Activated T-helper 1 cell treated with anti-CD3 and anti-CD28 coated beads, Interleukin-12 subunit alpha, Interleukin-12 subunit beta, Interleukin-2, Interleukin-4 antibody, amounts not matched to agents 30 ng/mL and 10 ng/mL and 1 ng/mL, durations not matched to agents 14 hours and 24 hours and 36 hours (primary cell): ENCODE results near the gene TUT7. TPM values are rescaled to one million over a fixed set of nuclear protein-coding genes. Genes with fewer than 3 reads are reported as not detected.

Experiments used
- DNase-seq: peaks from one replicate; pipeline ENCODE4 v3.0.0; 2021; ENCODE audit warnings: low spot score
- H3K27ac Mint-ChIP-seq: one replicate; pipeline ENCODE4 v1.8.0; 2021; ENCODE audit warnings: mild to moderate bottlenecking, mixed read lengths
- H3K27me3 Mint-ChIP-seq: one replicate; pipeline ENCODE4 v1.8.0; 2022; ENCODE audit warnings: mild to moderate bottlenecking, moderate library complexity, mixed read lengths; ENCODE audit not compliant: insufficient read depth
- H3K36me3 Mint-ChIP-seq: one replicate; pipeline ENCODE4 v1.8.0; 2021; ENCODE audit warnings: low read depth, mixed read lengths
- H3K4me1 Mint-ChIP-seq: one replicate; pipeline ENCODE4 v1.8.0; 2021; ENCODE audit warnings: low read depth, mixed read lengths
- H3K4me3 Mint-ChIP-seq: one replicate; pipeline ENCODE4 v1.8.0; 2021; ENCODE audit warnings: mild to moderate bottlenecking, moderate library complexity, mixed read lengths
- H3K9me3 Mint-ChIP-seq: one replicate; pipeline ENCODE4 v1.8.0; 2021; ENCODE audit warnings: mixed read lengths
- intact Hi-C: fragments of 100-400 bp; cut with micrococcal nuclease; formaldehyde crosslinking; loops from one replicate; pipeline ENCODE4 v1.15.1; 2024
- total RNA-seq: library from RNA; stranded (reverse); gene quantifications from 2 replicates; pipeline ENCODE4 v1.2.3, GENCODE V29; 2022

TUT7 gene
- total RNA-seq, 1 donor from 2014 or later, result 44.1 TPM

DNA sequence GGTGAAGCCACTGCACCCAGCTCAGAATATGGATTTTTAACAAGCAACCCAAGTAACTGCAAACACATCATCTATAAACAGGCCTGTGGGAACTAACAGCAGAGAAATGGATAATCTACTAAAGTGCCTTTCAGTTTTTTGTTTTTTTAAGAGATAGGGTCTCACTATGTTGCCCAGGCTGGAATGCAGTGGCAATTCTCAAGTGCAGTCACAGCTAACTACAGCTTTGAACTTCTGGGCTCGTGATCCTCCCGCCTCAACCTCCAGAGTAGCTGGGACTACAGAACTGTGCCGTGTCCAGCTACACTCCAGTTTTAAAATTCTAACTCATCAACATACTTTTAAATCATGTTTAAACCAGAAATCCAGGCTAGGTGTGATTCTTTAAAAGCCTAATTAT lies 11.9 kb downstream of the TUT7 start:
- Mint-ChIP-seq H3K9me3 (no peaks in the 10 kb centered on the region), H3K27me3 (no peaks in the 10 kb centered on the region), H3K36me3 (peaks cover 44% of the 10 kb centered on the region), H3K4me1 (peaks cover 65% of the 10 kb centered on the region), H3K4me3 (no peak overlapping the region), H3K27ac (no peak overlapping the region)
- intact Hi-C loops, result no loop called here
- DNase-seq, result no peak

DNA sequence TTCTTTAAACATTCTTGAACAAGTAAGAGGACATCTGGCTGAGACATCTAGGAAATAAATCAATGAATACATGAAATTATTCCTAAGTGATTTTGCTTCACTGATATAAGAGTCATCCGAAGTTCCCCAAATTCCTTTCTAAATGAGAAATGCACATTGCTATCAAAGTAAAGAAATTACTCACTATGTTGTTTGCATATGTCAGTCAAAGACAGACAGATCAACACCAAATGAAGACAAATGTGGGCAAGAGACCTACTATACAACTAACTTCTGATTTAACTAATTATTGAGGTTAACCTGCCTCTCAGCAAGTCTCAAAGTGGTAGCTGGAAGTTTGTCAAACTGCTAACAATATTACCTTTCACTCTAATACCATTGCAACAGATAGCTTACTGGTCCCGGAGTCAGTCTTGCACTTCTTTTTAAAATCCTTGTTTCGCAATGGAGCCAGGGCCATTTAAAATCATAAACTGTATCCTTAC lies 13.2 kb downstream of the TUT7 start:
- intact Hi-C loops, result no loop called here
- H3K9me3 Mint-ChIP-seq, result no peaks in the 10 kb centered on the region
- H3K36me3 Mint-ChIP-seq, result peaks cover 54% of the 10 kb centered on the region
- no peaks in the 10 kb centered on the region for H3K27me3 Mint-ChIP-seq
- no peak for DNase-seq
- no peak overlapping the region for H3K27ac Mint-ChIP-seq
- H3K4me1 Mint-ChIP-seq, result peaks cover 63% of the 10 kb centered on the region
- no peak overlapping the region for H3K4me3 Mint-ChIP-seq

DNA sequence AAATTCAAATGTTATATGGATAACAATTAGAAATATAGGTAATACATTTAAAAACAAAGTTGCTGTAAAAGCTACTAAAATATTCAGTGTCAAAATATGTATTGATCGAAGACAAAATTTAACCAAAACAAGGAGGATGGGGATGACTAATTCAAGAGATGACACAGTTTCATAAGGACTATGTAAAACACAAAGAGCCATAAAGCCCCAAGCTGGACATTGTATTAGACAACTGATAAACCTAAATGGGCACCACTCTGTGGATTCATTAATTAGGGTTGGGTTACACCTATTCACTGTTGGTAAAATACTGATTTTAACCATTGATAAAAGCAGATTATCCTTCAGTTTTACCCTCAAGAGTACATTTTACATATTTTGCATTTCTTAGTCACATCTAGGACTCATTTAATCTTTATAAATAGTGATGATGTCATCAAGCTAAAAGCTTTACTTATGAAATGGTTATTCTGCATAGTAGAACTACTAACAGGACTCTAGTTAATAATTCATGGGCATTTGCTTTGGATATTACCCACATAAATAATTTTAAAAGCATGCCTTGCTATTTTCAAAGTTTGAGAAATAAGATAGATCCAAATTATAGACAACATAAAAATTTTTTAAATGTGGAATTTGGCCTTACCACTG lies 13.7 kb downstream of the TUT7 start:
- Mint-ChIP-seq H3K27ac (no peak overlapping the region), H3K9me3 (no peaks in the 10 kb centered on the region), H3K36me3 (peaks cover 54% of the 10 kb centered on the region), H3K4me3 (no peak overlapping the region), H3K27me3 (no peaks in the 10 kb centered on the region), H3K4me1 (peaks cover 57% of the 10 kb centered on the region)
- intact Hi-C loops, result no loop called here
- DNase-seq, result no peak

DNA sequence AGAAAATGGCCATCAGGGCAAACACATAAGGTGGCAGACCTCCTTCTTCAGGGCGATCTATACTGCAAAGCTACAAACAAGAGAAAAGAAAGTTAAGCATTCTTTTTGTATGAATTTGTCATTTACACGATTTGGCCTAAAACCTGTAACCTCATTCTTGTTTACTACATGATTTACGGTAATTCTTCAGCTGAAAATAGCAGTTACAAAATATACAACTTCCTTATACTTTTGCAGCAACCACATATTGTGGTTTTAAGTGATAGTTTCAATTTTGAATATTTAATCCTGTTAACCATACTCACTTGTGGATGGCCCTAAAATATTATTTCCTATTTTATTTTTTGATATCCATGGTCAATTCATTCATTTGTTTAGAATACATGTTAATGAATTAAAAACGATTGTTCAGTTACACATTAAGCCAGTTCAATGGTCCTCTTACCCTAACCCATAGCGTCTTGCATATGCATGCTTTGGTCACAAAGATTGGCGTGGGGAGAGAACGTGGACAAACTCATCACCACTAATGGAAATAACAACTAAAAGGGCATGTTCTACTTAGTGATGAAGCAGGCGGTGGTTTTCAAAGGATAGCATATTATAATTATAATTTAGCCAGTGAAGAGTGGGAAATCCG lies 16.6 kb downstream of the TUT7 start:
- Mint-ChIP-seq H3K27me3 (no peaks in the 10 kb centered on the region), H3K4me3 (peak overlapping the region; percentile 83), H3K4me1 (peaks cover 46% of the 10 kb centered on the region), H3K36me3 (peaks cover 69% of the 10 kb centered on the region), H3K27ac (peak overlapping the region; percentile 63), H3K9me3 (no peaks in the 10 kb centered on the region)
- no peak for DNase-seq
- intact Hi-C loops, result loop anchor here (1.0 to 5.0 kb wide), 4 partner anchors 11 to 55 kb away; partner anchors contain the start of gene ISCA1

DNA sequence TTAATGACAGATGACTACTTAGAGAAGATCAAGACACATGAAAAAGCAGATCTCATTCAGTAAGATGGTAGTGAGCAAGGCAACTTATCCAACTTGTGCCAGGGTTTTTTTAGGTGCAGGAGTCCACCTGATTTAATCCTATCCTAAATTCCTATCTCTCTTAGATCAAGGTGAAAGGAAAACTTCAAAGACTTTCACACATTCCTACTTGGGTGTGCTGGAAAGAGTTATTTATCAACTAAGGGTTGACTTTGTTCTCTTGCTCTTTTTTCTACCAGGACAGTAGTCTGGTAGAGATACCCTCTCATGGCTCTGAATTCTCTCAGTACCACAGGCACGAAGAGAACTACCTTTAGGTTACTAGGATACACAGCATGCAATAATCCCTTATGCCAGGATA lies 18.2 kb downstream of the TUT7 start:
- intact Hi-C loops, result loop anchor here (2.0 to 5.0 kb wide), 2 partner anchors 34 to 53 kb away; partner anchors contain the start of gene ISCA1
- peaks cover 37% of the 10 kb centered on the region for H3K4me1 Mint-ChIP-seq

DNA sequence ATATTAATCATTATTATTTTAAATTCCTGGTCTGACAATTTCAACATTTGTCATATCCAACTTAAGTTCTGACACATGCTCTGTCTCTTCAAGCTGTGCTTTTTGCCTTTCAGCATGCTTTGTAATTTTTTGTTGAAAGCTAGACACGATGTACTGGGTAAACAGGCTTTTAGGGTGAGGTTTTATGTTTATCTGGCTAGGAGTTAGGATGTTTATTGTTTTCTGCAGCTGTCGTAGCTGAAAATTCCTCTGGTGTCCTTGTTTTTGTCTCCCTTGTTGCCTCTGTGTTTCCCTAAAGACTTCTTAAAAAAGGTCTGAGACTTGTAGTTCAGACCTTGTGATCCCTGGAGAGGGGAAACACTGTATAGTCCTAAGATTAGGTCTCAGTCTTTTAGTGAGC lies 20.6 kb downstream of the TUT7 start:
- Mint-ChIP-seq H3K27ac (no peak overlapping the region), H3K4me3 (no peak overlapping the region), H3K36me3 (peaks cover 62% of the 10 kb centered on the region), H3K27me3 (no peaks in the 10 kb centered on the region), H3K4me1 (peaks cover 26% of the 10 kb centered on the region), H3K9me3 (no peaks in the 10 kb centered on the region)
- no peak for DNase-seq
- intact Hi-C loops, result no loop called here

More for the DNA sequence above, 18.2 kb downstream of the TUT7 start:
- H3K4me3 Mint-ChIP-seq, result no peak overlapping the region
- no peak for DNase-seq
- no peaks in the 10 kb centered on the region for H3K27me3 Mint-ChIP-seq
- H3K9me3 Mint-ChIP-seq, result no peaks in the 10 kb centered on the region
- H3K27ac Mint-ChIP-seq, result no peak overlapping the region
- peaks cover 71% of the 10 kb centered on the region for H3K36me3 Mint-ChIP-seq

DNA sequence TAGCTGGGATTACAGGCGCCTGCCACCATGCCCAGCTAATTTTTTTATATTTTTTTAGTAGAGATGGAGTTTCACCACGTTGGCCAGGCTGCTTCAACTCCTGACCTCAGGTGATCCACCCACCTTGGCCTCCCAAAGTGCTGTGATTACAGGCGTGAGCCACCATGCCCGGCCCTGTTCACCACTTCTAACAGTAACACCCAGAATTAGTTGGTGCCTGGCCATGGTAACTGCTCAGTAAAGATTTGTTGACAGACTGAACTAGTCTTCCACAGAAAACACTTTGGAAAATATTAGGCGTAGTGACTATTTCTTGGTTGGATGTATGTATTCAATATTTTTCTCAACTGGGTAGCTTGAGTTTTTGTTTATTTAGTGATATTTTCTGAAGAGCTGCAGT lies 24.0 kb downstream of the TUT7 start:
- Mint-ChIP-seq H3K4me1 (peaks cover 14% of the 10 kb centered on the region), H3K27me3 (no peaks in the 10 kb centered on the region), H3K36me3 (peaks cover 56% of the 10 kb centered on the region), H3K4me3 (no peak overlapping the region), H3K27ac (no peak overlapping the region), H3K9me3 (no peaks in the 10 kb centered on the region)
- no peak for DNase-seq
- intact Hi-C loops, result no loop called here

DNA sequence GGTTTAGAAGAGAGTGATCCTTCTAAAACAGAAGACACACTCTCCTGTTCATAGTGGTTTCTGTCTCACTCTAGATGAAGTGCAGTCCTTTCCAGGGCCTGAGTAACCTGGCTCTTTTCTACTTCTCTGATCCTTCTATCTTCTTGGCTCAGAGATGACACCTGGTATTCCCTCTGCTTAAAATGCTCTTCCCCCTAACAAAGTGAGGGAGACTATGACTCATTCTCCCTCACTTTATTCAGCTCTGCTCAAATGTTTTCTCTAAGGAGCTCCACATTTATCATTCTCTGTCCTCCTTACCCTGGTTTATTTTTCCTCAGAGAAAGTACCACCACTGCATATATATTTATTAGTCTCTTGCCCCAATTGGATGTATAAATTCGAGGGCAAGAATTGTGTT lies 24.6 kb downstream of the TUT7 start:
- intact Hi-C loops, result no loop called here
- Mint-ChIP-seq H3K4me3 (no peak overlapping the region), H3K27ac (peak overlapping the region; percentile 10), H3K36me3 (peaks cover 55% of the 10 kb centered on the region), H3K27me3 (no peaks in the 10 kb centered on the region), H3K9me3 (no peaks in the 10 kb centered on the region), H3K4me1 (peaks cover 14% of the 10 kb centered on the region)
- no peak for DNase-seq

DNA sequence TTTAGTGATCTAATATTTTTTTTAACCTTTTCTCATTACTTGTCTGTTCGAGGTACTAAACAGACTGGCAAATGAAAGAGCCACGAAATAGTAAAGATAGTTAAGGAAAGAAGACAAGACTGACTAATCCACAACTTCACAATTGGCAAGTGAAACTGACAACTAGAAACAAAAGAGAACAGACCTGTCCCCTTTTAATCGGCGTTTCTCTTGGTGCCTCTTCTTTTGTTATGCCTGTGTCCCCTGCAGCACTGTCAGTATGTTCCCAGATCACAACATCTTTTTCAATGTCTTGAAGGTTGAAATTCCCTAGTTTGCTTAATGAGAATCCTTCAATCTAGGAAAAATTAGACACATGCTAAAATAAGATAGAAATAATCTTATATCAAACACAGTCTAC lies 26.1 kb downstream of the TUT7 start:
- Mint-ChIP-seq H3K27me3 (no peaks in the 10 kb centered on the region), H3K36me3 (peaks cover 57% of the 10 kb centered on the region), H3K4me3 (no peak overlapping the region), H3K4me1 (peaks cover 20% of the 10 kb centered on the region), H3K27ac (no peak overlapping the region), H3K9me3 (no peaks in the 10 kb centered on the region)
- DNase-seq, result no peak
- intact Hi-C loops, result no loop called here

DNA sequence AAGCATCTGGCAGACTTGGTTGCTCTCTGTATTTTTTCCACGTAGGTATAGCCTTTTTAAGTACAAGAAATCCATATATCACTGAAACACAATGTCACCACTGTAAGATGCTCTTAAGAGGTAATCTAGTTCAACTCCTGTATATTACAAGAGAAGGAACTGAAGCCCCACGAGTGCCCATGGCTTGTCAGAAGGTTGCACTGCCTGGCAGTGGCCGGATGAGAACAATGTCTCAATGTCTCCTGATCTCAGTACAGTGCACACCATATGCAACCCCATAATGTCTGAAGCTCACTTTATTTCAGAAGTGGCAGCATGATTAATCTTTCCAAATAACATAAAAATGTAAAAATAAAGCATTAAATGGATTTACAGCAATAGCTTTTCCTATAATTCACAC lies 27.7 kb downstream of the TUT7 start:
- Mint-ChIP-seq H3K27ac (no peak overlapping the region), H3K4me3 (no peak overlapping the region), H3K9me3 (no peaks in the 10 kb centered on the region), H3K27me3 (no peaks in the 10 kb centered on the region), H3K4me1 (peaks cover 23% of the 10 kb centered on the region), H3K36me3 (peaks cover 52% of the 10 kb centered on the region)
- DNase-seq, result no peak
- intact Hi-C loops, result no loop called here

DNA sequence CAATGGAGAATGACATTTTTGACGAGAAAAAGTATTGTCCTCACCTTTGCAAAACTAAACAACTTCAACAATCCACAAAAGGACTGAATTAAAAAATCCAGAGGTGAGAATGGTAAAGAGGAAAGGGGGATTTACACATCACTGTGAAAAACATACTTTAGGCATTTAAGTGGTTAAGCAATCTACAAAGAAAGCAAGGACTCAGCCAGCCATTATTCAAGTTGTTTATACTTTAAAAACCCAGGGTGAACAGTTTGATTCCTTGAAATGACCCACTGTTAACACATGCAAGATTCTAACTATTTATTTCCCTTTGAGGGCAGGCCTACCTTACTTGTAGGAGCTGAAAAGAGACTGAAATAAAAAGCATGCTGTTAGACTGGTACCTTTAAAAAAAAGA lies 29.3 kb downstream of the TUT7 start:
- no peak overlapping the region for H3K27ac Mint-ChIP-seq
- no peak overlapping the region for H3K4me3 Mint-ChIP-seq
- no peaks in the 10 kb centered on the region for H3K9me3 Mint-ChIP-seq
- no peaks in the 10 kb centered on the region for H3K27me3 Mint-ChIP-seq
- peaks cover 23% of the 10 kb centered on the region for H3K4me1 Mint-ChIP-seq
- peaks cover 57% of the 10 kb centered on the region for H3K36me3 Mint-ChIP-seq
- no peak for DNase-seq
- intact Hi-C loops, result no loop called here

DNA sequence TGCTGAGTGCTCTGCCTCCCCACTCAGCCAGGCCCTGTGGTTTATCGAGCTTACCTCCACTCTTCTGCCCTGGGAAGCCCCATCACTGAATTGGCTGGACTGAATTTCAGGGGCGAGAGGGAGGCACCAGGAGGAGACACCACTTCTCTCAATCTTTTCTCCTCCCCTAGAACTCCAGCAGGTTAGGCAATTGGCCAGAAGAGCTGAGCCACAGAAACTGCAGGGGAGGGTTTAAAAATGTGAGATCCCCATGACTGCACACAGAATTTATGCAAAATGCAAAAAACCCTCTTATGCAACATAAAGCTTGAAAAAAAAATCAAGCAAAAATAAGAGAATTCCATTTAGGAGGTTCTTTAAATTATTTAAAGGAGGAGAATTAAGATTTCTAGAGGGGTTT lies 29.9 kb downstream of the TUT7 start:
- H3K4me1 Mint-ChIP-seq, result peaks cover 18% of the 10 kb centered on the region
- no peaks in the 10 kb centered on the region for H3K9me3 Mint-ChIP-seq
- peaks cover 57% of the 10 kb centered on the region for H3K36me3 Mint-ChIP-seq
- intact Hi-C loops, result no loop called here
- H3K27ac Mint-ChIP-seq, result no peak overlapping the region
- no peak for DNase-seq
- no peaks in the 10 kb centered on the region for H3K27me3 Mint-ChIP-seq
- no peak overlapping the region for H3K4me3 Mint-ChIP-seq

DNA sequence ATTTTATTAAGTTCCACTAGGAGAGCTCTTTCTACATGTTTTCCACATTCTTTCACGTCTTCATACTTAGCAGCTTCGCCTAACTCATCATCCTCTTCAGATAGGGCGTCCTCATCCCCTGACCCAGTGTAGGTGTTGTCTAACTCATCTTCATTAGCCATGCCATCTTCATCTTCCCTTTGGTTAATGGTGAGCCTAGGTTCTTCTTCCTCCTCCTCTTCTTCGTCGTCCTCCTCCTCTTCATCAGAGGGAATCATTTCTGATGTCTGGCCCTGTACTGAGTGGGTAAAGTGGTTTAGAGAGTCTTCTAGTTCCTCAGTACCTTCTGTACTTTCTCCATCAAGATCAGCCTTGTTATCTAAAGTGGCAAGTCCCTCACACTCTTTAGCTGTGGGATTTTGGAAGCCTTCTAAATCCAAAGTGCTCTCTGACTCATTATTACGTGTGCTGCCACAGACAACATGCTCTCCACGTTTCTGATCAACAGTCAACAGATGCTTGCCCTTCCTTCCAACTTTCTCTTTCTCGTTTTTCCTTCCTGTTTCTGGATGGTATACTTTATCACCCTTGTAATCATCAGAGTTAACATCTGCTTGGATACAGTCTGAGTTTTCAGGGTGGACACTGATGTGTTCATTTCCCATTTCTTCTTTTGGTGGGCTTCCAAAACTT lies 31.1 kb downstream of the TUT7 start:
- Mint-ChIP-seq H3K9me3 (no peaks in the 10 kb centered on the region), H3K4me3 (no peak overlapping the region), H3K27me3 (no peaks in the 10 kb centered on the region), H3K4me1 (peaks cover 18% of the 10 kb centered on the region), H3K36me3 (peaks cover 65% of the 10 kb centered on the region), H3K27ac (peak overlapping the region; percentile 77)
- DNase-seq, result no peak
- intact Hi-C loops, result no loop called here
